HepG2 (cell line): ENCODE measurements around the gene EPC1. TPM values are rescaled to one million over a fixed set of nuclear protein-coding genes. Genes with fewer than 3 reads are reported as not detected.

Source experiments
- ATAC-seq: fragments of 200-7000 bp; cut with Tn5 transposase; 3 replicates; pipeline ENCODE4 v1.9.1; 2020; ENCODE audit warnings: mild to moderate bottlenecking, moderate library complexity
- BruUV-seq: library from RNA; stranded (reverse); fragments of 400-500 nt; replicated peaks from 2 replicates; lab custom pipeline; 2021; lab: Mats Ljungman, UMichigan
- CTCF ChIA-PET: fragments of 300-600 bp; formaldehyde crosslinking; extraction: SDS; loops from one replicate; lab custom pipeline; 2021; ENCODE audit warnings: low total read pairs, inconsistent platforms, low intra/inter-chr PET ratio; lab: Yijun Ruan, JAX
- POLR2A ChIA-PET: fragments of 350-600 bp; sonication (Branson Sonifier 250); formaldehyde crosslinking; loops from one replicate; lab custom pipeline; 2020; ENCODE audit warnings: antibody characterized with exemption, inconsistent platforms; lab: Yijun Ruan, JAX
- DNase-seq: peaks from one replicate; pipeline ENCODE4 v3.0.0-alpha.2; 2015; ENCODE audit warnings: low spot score
- FAIRE-seq: peaks from 3 replicates; lab custom pipeline; 2011; peaks lifted over from hg19 to GRCh38; lab: Jason Lieb, UNC
- H2AFZ ChIP-seq: one replicate; pipeline ENCODE4 v1.6.1; 2011; ENCODE audit warnings: low read length, inconsistent platforms
- H3K27ac ChIP-seq: fragments of 300-600 bp; 3 replicates; pipeline ENCODE4 v1.8.0; 2011; ENCODE audit warnings: mixed run types, mild to moderate bottlenecking, mixed read lengths, low read length, inconsistent platforms; ENCODE audit not compliant: insufficient read depth; ENCODE audit errors: extremely low read length
- H3K27me3 ChIP-seq, 2 experiments: fragments of 200-600 bp in 1 of 2; 2 replicates in 1 of 2; 3 replicates in 1 of 2; pipeline versions ENCODE4 v1.6.0 to v1.8.0; 2011; ENCODE audit warnings: low read length in 2 of 2, mild to moderate bottlenecking in 2 of 2, moderate library complexity in 2 of 2, inconsistent platforms in 1 of 2; ENCODE audit not compliant: insufficient read depth in 2 of 2, control insufficient read depth in 1 of 2
- H3K36me3 ChIP-seq, 2 experiments: fragments of 200-600 bp in 1 of 2; replicated peaks in 1 of 2; 2 replicates in 1 of 2; 3 replicates in 1 of 2; pipeline versions ENCODE4 v1.5.1 to v1.8.0; 2011; ENCODE audit warnings: low read length in 2 of 2, inconsistent platforms in 1 of 2; ENCODE audit not compliant: insufficient read depth in 2 of 2, control insufficient read depth in 1 of 2
- H3K4me1 ChIP-seq: 2 replicates; pipeline ENCODE4 v1.5.1; 2012; ENCODE audit warnings: low read length, inconsistent platforms; ENCODE audit not compliant: insufficient read depth
- H3K4me2 ChIP-seq: 2 replicates; pipeline ENCODE4 v1.6.0; 2011; ENCODE audit warnings: low read depth, low read length, inconsistent platforms
- H3K4me3 ChIP-seq, 3 experiments: fragments of 200-600 bp in 1 of 3; sonication (generic), shearing (Covaris generic) in 1 of 3; replicated peaks in 1 of 3; 2 replicates each; pipeline ENCODE4 v1.5.1; 2011 to 2016; ENCODE audit warnings: low read length in 3 of 3, inconsistent platforms in 2 of 3, low read depth in 2 of 3, mild to moderate bottlenecking in 2 of 3, control low read depth in 1 of 3, mixed read lengths in 1 of 3; ENCODE audit not compliant: insufficient read depth in 1 of 3
- H3K79me2 ChIP-seq: one replicate; pipeline ENCODE4 v1.6.1; 2011; ENCODE audit warnings: low read length, inconsistent platforms; ENCODE audit not compliant: insufficient read depth
- H3K9ac ChIP-seq: 2 replicates; pipeline ENCODE4 v1.6.0; 2011; ENCODE audit warnings: mild to moderate bottlenecking, low read depth, low read length, inconsistent platforms; ENCODE audit not compliant: insufficient read depth
- H3K9me3 ChIP-seq: 2 replicates; pipeline ENCODE4 v1.5.1; 2012; ENCODE audit warnings: mild to moderate bottlenecking, low read length
- H4K20me1 ChIP-seq: 2 replicates; pipeline ENCODE4 v1.6.0; 2011; ENCODE audit warnings: inconsistent platforms, mild to moderate bottlenecking, low read length, moderate library complexity; ENCODE audit not compliant: insufficient read depth
- BCL3 ChIP-seq: sonication (generic); formaldehyde crosslinking; IDR thresholded peaks from 2 replicates; pipeline ENCODE4 v1.5.1; 2020; ENCODE audit warnings: mild to moderate bottlenecking, missing genetic modification reagents, moderate library complexity
- CTCF ChIP-seq: sonication (generic); formaldehyde crosslinking; IDR thresholded peaks from 2 replicates; pipeline ENCODE4 v1.5.0; 2020; ENCODE audit warnings: mild to moderate bottlenecking, missing genetic modification reagents, moderate library complexity
- SIX1 ChIP-seq: sonication (generic); formaldehyde crosslinking; IDR thresholded peaks from 2 replicates; pipeline ENCODE4 v1.4.0; 2020; ENCODE audit warnings: missing genetic modification reagents, borderline replicate concordance
- SPEN ChIP-seq: sonication (generic); formaldehyde crosslinking; IDR thresholded peaks from 2 replicates; pipeline ENCODE4 v1.5.1; 2020; ENCODE audit warnings: low read depth, mild to moderate bottlenecking, missing genetic modification reagents
- TSC22D2 ChIP-seq: sonication (generic); formaldehyde crosslinking; IDR thresholded peaks from 2 replicates; pipeline ENCODE4 v1.5.1; 2020; ENCODE audit warnings: missing genetic modification reagents, mild to moderate bottlenecking, borderline replicate concordance
- ZBTB26 ChIP-seq: IDR thresholded peaks from 2 replicates; pipeline ENCODE4 v1.6.1; 2016; ENCODE audit warnings: missing compliant biosample characterization, missing genetic modification reagents, borderline replicate concordance
- ZBTB46 ChIP-seq: sonication (generic); formaldehyde crosslinking; IDR thresholded peaks from 2 replicates; pipeline ENCODE4 v1.4.0; 2020; ENCODE audit warnings: mild to moderate bottlenecking, missing genetic modification reagents, borderline replicate concordance
- ZNF576 ChIP-seq: sonication (generic); formaldehyde crosslinking; IDR thresholded peaks from 2 replicates; pipeline ENCODE4 v1.4.0; 2020; ENCODE audit warnings: mild to moderate bottlenecking, missing genetic modification reagents
- ZNF710 ChIP-seq: sonication (generic); formaldehyde crosslinking; IDR thresholded peaks from 2 replicates; pipeline ENCODE4 v1.5.0; 2020; ENCODE audit warnings: mild to moderate bottlenecking, missing genetic modification reagents, borderline replicate concordance
- WGBS: methylation state at CpG from one replicate; pipeline ENCODE4 v1.1.6; 2017; ENCODE audit warnings: low lambda C conversion rate; 5-methylcytosine and 5-hydroxymethylcytosine counted together
- in situ Hi-C: cut with HindIII; loops from 2 replicates; pipeline ENCODE4 v1.10.0; 2017; ENCODE audit warnings: low pct_unique_long_range_greater_than_20kb; ENCODE audit not compliant: extremely low pct_ligation_motif_present
- intact Hi-C: fragments of 100-400 bp; cut with micrococcal nuclease; formaldehyde crosslinking; loops from one replicate; pipeline ENCODE4 v1.10.0; 2022; ENCODE audit not compliant: unreplicated experiment
- polyA plus RNA-seq, 8 experiments: library from polyadenylated mRNA; depleted of rRNA in 3 of 8; stranded (reverse) in 7 of 8; unstranded in 1 of 8; fragments of >200 nt; fragmentation: Illumina TruSeq in 4 of 8; extraction: Trizol in 4 of 8; gene quantifications; 2 replicates each; pipeline versions ENCODE4 v1.2.1 to v1.2.3, GENCODE V29; 2011 to 2016; ENCODE audit warnings: low read depth in 4 of 8, missing spikeins in 1 of 8, mixed read lengths in 1 of 8; ENCODE audit not compliant: insufficient read depth in 1 of 8
- total RNA-seq, 5 experiments: library from RNA; depleted of rRNA; stranded (reverse); fragments of >200 nt; fragmentation: Illumina TruSeq; extraction: Trizol; gene quantifications; 2 replicates each; pipeline ENCODE4 v1.2.3, GENCODE V29; 2016; ENCODE audit warnings: low read depth in 1 of 5

Gene EPC1
- total and polyA plus RNA-seq, 2 of the 13 experiments (the other 11 are each of a cell fraction or from before 2014, with no cell fraction given), result 28.7 to 44.2 TPM

- Histone ChIP-seq H3K4me3 (no peak overlapping the region), H3K9ac (no peak overlapping the region), H3K4me2 (no peak overlapping the region), H4K20me1 (peaks cover 12% of the 10 kb centered on the region), H3K9me3 (no peaks in the 10 kb centered on the region), H3K27ac (no peak overlapping the region), H3K36me3 (peaks cover 0 to 10% of the 10 kb centered on the region in 2 experiments; a peak in 2 of 5 replicates), H3K27me3 (no peaks in the 10 kb centered on the region), H3K79me2 (peaks cover 79% of the 10 kb centered on the region), H2AFZ (no peak overlapping the region), H3K4me1 (peaks cover 27% of the 10 kb centered on the region)
- ChIA-PET POLR2A (no interaction called here), CTCF (no interaction called here)
- ATAC-seq (no peak), DNase-seq (no peak), FAIRE-seq (no peak)
- intact Hi-C loops (no loop called here), in situ Hi-C loops (no loop called here)
- 96% methylated on average over 1 of the region's 1 CpG for WGBS
- BruUV-seq, result no TSS peak
- TF ChIP-seq ZBTB26 (CRISPR knock-in tag) (no peak), ZNF576 (CRISPR knock-in tag) (no peak), ZNF710 (CRISPR knock-in tag) (no peak), ZBTB46 (CRISPR knock-in tag) (no peak), CTCF (CRISPR knock-in tag) (no peak), BCL3 (no peak), SIX1 (CRISPR knock-in tag) (no peak), SPEN (CRISPR knock-in tag) (no peak), TSC22D2 (CRISPR knock-in tag) (no peak)
These were observed 24.1 kb upstream of the EPC1 start for GRCh38 chr10:32371101-32371500.
